DMS153 treated with DMSO at 0.1 percent for 48 hours (cell line): Measurements from ENCODE around the gene TBC1D16.

Experiments used
- DNase-seq: peaks from one replicate; lab custom pipeline; 2025; ENCODE audit not compliant: unreplicated experiment; lab: John Stamatoyannopoulos, UW

The TBC1D16 gene

DNA sequence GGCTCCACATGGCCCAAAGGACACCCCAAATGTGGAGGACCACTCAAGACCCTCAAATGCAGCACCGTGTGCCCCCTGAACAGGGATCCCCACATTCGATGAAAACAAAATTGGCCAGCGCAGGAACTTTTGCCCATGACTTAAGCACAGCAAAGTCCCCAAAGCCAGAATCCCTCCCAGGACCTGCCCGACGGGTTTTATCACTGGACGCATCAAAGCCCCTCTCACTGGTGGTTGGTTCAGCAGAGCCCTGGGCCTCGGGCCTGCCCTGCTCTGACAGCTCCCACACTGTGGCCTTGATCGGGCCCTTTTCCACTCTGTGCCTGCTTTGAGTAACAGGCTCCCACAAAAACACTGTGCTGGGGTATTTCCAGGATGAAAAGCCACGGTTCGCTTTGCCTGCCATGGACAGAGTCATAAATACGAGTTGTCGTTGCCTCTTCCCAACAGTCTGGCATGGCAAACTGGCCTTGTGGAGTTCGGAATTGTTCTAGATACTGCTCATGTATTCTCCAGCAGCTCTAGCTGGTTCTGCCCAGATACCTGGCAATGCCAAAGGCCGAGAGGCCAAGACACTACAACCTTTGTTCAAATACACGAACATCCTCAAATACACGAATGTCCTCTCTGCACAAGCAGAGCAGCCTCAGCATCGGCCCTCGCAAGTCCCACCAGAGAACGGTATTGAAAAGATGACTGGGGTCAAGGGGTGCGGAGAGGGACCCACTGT is 46.4 kb downstream of the TBC1D16 start:
- no peak for DNase-seq

DNA sequence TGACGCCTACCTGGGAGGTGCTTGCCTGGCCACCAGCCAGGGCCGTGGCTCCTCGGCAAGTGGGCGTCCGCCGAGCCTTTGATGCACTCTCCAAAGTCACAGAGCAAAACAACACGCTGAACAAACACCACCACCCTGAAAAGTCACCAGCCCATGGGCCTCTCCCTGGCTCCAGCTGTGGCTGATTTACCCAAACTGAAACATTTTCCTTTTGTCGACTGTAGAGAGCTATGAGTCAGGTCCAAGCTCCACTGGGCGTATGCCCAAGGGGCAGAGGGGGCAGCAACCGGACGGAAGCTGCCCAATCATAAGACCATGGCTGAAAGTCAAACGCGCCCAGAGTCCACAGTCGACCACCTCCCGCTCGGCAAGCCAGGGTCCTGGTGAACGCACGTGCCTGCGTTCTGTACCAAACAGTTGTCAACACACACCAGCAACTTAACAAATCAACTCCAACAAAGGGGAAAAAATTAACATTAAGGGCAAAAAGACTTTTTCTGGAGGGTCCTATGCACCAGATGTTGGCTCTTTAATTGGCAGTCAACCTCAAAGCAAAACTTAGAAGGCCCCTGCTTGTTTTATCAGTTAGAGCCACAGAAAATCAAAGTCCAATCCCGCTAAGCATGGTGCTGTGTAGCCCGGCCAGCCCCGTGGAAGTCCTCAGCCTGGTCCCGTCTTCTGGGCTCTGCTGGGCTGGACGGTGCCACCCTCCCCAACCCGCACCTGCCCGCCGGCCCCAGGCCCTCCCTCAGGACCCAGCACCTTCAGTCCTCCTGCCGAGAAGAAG is 47.3 kb downstream of the TBC1D16 start:
- DNase-seq = peak; percentile 49

GRCh38 chr17:79987935-79988184 is 47.8 kb downstream of the TBC1D16 start:
- no peak for DNase-seq

DNA sequence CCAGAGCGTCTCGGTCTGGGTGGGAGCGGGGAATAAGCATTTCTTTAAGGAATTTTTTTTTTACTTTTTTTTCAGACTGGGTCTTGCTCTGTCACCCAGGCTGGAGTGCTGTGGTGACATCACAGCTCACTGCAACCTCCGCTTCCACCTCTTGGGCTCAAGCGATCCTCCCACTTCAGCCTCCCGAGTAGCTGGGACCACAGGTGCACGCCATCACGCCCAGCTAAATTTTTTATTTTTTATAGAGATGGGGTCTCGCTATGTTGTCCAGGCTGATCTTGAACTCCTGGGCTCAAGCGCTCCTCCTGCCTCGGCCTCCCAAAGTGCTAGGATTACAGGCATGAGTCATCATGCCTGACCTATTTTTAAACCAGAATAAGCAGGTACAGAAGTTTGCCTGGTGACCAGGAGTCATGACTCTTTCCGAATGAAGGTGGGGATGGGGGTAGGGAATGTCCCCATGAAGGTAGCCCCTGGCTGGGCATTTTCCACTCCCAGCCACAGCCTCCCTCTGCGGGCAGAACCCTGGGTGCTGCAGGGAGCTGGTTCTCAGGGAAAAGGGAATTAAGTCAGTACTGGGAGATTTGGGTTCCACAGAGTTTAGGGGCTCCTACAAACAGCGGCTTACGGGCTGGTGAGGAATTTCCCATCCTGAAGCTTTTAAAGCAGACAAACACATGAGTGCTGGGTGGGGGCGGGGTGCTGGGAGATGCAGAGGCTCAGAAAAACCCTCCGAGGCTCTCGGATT is 48.3 kb downstream of the TBC1D16 start:
- no peak for DNase-seq

GRCh38 chr17:79986411-79987186 is 49.1 kb downstream of the TBC1D16 start:
- DNase-seq = no peak

- DNase-seq = no peak
Observed at GRCh38 chr17:79985943-79986391, 49.7 kb downstream of the TBC1D16 start.

- no peak for DNase-seq
Observed at GRCh38 chr17:79985361-79985942, 50.2 kb downstream of the TBC1D16 start.

DNA sequence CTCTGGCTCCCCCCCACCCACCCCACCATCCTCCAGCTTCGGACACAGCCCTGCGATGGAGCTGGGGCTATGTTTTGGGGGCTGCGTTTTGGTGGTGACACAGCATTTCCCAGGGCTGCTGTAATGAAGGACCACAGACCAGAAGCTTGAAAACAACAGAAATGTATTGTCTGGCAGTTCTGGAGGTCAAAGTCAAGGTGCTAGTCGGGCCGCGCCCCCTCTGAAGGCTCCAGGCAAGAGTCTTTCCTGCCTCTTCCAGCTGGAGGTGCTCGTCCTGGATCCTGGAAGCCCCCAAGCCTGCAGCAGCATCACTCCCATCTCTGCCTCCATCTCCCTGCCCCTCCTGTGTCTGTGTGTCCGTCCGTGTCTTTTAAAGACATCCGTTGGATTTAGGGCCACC is 50.8 kb downstream of the TBC1D16 start:
- DNase-seq = no peak

DNA sequence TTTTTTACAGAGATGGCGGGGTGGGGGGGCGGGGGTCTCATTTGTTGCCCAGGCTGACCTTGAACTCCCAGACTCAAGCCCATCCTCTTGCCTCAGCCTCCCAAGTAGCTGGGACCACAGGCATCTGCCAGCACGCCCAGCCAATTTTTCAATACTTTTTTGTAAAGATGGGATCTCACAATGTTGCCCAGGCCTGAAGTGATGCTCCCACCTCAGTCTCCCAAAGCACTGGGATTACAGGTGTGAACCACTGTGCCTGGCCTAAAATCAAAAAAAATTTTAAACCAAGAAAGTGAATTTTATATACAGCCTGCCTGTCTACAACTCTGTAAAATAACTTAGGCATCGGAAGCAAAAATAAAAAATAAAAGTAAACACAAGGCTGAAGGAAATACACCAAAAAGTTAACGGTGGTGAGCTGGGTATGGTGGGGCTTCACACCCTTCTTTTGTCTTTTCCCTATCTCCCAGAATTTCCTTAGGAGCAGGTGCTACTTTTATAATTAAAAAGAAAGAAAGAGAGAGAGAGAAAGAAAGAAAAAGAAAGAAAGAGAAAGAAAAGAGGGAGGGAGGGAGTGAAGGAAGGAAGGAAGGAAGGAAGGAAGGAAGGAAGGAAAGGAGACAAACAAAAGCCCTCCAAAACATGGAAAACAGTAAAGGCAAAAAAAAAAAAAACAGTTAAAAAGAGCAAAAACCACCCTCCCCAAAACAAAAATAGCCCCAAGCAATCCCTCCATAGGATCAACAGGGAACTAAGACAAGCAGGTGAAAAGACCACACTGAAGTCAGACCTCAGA is 51.4 kb downstream of the TBC1D16 start:
- DNase-seq = no peak

DNA sequence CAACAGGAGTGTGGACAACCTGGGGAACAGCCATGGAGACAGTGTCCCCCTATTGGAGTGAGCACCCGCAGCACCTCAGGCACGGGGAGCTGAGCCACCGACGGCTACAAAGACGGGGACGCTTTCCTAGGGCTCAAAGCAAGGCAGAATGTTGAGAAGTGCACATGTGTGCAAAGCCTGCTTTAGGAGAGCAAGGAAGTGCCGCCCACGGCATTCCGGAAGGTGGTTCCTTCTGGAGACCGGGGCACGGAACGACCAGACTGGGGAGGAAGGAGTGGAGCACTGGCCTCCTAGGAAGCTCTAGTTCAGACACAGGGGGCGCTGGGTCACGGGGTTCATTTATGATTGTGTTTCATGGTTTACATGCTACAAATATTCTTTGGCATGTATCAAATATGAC is 52.2 kb downstream of the TBC1D16 start:
- DNase-seq = no peak

- no peak for DNase-seq
Observed at GRCh38 chr17:79982986-79983385, 52.7 kb downstream of the TBC1D16 start.

DNA sequence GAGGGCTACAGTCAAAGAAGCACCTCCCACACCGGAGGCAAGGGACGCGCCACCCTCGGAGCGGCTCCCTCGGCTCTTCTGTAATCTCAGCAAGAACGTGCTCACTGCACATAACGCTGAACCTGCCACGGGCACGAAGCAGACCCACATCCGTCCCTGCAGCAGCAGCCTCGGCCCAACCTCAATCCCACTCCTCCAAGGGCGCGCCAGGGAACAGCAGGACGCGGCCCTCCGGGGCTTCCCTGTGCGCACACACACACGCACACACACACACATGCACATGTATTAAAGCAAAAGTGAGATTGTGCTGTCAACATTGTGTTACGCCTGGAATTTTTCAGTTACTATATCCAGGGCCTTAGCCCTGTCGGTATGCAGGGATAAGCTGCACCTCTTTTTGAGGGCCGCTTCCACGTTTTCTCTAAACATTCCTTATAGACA is 54.0 kb downstream of the TBC1D16 start:
- DNase-seq = no peak

DNA sequence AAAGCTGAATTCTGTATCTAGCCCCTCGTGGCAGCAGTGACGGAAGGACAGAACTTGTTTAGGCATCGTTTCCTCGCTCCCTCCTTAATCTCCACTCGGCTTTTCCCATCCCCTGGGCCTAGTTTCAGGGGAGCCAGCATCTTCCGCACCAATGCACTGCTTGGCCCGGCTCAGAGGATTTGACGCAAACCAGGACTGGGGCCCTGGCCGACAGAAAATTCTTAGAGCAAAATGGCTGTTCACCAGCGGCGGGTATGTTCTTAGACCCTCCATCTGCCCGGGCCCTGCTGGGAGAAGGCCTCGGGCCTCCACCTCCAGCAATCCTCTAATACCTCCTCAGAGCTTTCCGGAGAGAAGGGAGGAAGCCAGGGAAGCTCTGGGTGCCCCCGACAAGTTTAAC is 54.6 kb downstream of the TBC1D16 start:
- no peak for DNase-seq

DNA sequence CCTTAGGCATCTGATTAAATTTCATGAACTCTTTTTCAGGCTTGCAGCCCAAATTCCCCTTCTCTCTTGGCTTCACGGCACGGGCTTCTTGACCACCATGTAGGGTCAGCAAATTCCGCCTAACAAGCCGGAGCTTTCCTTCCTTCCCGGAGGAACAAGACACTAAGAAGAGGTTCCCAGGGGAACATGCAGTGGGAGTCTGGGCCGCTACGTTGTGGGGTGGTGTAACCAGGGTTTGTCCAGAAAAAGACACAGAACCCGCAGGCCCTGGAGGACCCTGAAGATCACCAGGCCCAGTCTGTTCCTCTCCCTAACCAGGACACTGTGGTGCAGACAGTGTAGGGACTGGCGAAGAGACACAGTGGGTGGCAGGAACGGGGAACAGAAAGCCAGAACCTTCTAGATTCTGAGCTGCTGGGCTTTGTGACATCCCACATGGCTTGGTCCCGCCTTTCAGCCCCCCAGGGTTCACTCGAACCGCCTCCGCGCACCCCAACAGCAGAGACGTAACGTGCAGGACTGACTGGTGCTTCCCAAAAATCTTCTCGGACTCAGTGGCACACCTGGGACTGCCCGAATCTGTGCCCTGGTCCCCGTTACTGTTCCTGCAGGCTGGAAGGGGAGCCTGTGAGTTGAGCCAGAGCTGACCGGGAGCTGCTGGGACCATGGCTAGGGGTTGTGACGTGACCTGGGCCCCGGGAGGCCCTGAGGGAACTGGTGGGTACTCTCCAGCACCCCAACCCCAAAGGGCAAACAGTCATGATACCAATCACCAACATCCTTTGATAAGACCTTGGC is 55.2 kb downstream of the TBC1D16 start:
- DNase-seq = no peak

GRCh38 chr17:79979816-79980215 is 55.9 kb downstream of the TBC1D16 start:
- no peak for DNase-seq

- no peak for DNase-seq
Observed at GRCh38 chr17:79979221-79979741, 56.4 kb downstream of the TBC1D16 start.

DNA sequence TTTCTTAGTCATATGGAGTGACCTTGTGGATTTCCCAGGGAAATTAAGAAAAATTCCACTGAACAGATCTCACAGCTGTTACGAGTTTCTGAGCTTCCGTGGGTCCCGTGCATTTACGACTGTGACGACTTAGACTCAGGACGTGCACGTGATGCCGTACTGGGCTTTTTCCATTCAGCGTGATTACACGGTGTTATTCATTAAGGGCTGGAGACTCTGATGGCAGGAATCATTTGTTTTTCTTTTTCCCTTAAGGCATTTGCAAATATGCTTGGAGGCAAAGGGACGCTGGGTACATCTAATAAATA is 57.2 kb downstream of the TBC1D16 start:
- DNase-seq = no peak

- DNase-seq = no peak
Observed at GRCh38 chr17:79977708-79978547, 57.7 kb downstream of the TBC1D16 start.
